ENCODE results near the gene FBXW8.

GRCh38 chr12:117059156-117059555 is 148.4 kb downstream of the FBXW8 start:
- TF ChIP-seq CTCF (optimal IDR thresholded peaks at IDR 0.05 in 1 of 3, IDR thresholded peaks at IDR 0.05 in 1 of 3, conservative IDR thresholded peaks at IDR 0.05 in 1 of 3; ENCODE audit: extremely low read depth in 1 of 3, insufficient read depth in 2 of 3, low read length in 3 of 3): no peak
- no peak for TF ChIP-seq EZH2 (IDR thresholded peaks at IDR 0.05; ENCODE audit: low read length)

All from keratinocyte (primary cell).